GM18867 (cell line): ENCODE results near the gene SCRT2.

Source experiments
- ATAC-seq: cut with Tn5 transposase; IDR thresholded peaks from one replicate; pipeline ENCODE4 v1.9.1; 2021; ENCODE audit warnings: mild to moderate bottlenecking, moderate library complexity; ENCODE audit not compliant: unreplicated experiment

SCRT2 gene

GRCh38 chr20:635028-635892 is 40.3 kb downstream of the SCRT2 start:
- ATAC-seq, result no peak

DNA sequence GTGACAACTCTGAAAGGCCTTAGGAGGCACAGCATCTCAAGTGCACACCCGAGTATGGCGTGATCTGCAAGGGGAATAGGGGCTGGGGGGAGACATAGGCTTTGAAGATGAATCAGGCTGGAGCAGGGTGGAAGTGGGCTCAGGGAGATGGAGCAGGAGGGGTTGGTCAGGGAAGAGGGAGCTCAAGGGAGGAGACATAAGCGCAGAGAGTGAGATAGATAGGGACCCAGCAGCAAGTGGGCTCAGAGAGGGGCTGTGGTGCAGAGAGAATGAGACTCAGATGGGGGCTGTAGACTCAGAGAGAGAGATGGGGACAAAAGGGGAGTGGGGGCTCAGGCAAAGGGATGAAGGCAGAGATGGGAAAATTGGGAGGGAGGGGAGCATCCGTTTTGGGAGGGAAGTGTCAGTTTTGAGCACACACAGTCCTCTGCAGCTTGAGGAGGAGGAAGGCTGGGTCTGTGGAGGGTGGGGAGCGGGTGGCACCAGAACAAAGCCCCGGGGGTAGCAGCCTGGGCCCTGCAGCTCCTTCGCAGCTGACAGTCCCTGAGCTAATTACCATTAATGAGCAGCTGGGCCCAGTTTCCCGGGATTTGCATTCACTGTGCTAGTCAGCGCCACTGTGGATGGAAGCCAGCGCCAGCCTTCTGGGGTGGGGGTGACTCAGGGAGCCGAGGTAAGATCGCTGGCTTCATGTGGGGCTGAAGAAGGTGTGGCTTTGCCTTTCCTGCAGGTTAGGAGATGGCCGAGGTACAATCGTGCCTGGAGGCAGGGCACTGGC is 41.3 kb downstream of the SCRT2 start:
- no peak for ATAC-seq

DNA sequence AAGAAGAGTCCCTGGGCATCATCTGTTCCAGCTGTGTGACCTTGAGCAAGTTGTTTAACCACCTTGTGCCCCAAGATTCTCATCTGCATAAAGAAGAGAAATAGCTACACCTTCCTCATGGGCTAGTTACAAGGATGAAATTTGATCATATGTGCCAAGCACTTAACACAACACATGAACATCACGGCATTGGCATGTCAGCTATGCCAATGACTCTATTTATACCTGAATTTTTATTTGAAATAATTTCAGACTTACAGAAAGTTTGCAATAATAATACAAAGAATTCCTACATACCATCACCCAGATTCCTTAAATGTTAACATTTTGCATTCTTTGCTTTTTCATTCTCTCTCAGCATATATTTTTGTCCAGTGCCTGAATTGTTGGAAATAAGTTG is 44.5 kb downstream of the SCRT2 start:
- no peak for ATAC-seq

- ATAC-seq, result no peak
Measured at GRCh38 chr20:626579-626978, 49.0 kb downstream of the SCRT2 start.

DNA sequence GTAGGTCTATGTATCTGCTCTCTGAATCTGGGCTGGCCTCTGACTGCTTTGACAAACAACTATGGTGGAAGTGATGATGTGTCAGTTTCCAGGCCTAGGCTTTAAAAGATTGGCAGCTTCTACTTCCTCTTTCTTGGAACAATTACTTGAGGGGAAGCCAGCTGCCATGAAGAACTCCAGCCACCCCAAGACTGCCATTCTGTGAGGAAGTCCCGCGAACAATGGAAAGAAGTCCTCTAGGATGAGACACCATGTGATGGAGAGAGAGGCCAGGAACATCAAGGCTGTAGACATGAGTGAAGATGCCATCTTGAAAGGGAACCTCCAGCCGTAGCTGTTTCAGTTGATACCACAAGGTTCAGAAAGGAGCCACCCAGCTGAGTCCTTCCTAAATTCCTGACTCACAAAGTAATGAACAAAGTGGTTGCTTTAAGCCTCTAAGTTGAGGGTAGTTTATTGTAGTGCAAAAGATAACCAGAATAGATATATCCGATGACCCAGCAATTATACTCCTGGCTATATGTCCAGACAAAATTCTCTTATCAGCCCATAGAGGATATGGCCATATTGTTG is 50.2 kb downstream of the SCRT2 start:
- no peak for ATAC-seq

DNA sequence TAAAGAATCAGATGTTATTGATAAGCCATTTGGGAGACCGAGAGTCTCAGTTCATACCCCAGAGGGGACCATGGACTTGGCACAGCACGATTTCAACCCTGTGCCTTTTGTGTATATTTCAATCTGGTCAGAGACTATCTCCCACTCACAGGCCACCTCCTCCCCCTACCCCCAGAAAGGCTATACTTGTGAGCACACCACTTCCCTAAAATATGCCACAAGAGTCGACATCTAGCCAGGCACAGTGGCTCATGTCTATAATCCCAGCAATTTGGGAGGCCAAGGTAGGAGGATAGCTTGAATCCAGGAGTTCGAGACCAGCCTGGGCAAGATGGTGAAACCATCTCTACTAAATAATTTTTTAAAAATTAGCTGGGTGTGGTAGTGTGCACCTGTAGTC is 51.9 kb downstream of the SCRT2 start:
- ATAC-seq, result no peak

DNA sequence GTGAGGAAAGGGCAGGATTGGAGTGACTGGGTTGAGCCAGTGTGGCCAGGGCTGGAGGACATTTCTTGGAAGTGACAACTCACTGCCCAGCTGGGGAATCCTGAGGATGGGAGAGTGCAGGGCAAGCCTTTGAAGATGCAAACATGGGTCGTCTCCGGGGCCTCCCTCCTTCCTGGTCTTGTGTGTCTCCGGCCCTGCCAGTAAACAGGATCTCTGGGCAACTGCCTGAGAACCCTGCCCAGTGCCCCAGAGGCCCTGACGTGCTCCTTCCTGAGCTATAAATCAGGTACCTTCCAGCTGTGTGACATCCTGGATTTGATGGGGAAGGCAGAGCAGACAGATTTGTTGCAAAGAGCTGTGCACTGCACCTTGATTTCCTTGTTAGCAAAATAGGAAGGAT is 52.6 kb downstream of the SCRT2 start:
- no peak for ATAC-seq

- no peak for ATAC-seq
Measured at GRCh38 chr20:622161-622560, 53.4 kb downstream of the SCRT2 start.

- no peak for ATAC-seq
Measured at GRCh38 chr20:621125-621756, 54.4 kb downstream of the SCRT2 start.

DNA sequence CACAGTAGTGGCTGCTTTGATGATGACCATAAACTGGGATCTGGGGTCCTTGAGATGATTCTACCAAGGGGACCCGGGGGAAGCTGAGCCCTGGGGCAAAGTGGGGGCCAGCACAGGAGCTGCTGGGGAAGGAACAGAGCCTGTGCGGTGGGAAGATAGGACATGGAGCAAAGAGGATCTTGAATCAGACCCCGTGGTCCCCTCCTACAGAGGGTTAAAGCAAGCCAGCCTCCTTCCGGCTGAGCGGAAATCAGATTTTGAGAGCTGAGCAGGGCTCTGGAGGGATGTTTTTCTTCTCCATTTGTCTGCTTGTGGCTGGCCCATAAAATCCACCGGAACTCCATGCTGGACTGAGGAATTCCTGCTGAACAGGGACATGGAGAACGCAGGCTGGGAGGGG is 55.4 kb downstream of the SCRT2 start:
- ATAC-seq, result no peak

DNA sequence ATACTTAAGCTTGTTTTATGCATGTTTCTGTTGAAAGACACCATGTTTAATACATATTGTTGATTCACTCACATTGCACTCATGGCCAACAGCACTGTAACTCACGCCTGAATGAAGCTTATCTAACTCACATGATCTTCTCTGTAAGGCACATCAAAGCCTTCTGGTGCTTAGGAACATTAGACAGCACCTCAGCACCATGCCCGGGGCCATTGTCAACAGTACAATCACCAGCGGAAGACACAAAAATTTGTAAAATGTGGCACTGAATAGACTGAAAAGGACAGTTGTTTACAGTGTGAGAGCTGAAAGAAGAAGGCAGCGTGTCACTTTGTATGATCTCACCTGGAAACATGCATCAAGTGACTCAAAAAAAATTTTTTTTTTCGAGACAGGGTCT is 56.6 kb downstream of the SCRT2 start:
- ATAC-seq, result no peak

- ATAC-seq, result no peak
Measured at GRCh38 chr20:617934-618690, 57.5 kb downstream of the SCRT2 start.

- no peak for ATAC-seq
Measured at GRCh38 chr20:615514-615913, 60.1 kb downstream of the SCRT2 start.

DNA sequence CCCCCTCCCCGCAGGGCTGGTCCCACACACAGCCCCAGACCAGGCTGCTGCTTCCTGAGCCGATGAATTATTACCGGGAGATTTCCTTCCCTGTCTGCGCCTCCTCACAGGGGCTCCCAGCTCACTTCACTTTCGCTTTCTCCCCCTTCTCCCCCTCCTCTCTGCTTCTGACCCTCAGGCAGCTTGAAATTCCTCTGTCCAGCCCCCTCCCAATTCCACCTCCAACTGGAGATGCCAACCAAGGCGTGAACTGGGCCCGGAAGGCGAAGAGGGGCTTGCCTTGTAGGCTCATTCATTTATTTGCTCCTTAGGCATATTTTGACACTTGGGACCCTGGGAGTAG is 63.8 kb downstream of the SCRT2 start:
- no peak for ATAC-seq
